NCI-H510A (cell line): ENCODE measurements around the gene DNAJC6.

ENCODE experiments used
- DNase-seq: peaks from one replicate; lab custom pipeline; 2025; lab: John Stamatoyannopoulos, UW

The DNAJC6 gene

DNA sequence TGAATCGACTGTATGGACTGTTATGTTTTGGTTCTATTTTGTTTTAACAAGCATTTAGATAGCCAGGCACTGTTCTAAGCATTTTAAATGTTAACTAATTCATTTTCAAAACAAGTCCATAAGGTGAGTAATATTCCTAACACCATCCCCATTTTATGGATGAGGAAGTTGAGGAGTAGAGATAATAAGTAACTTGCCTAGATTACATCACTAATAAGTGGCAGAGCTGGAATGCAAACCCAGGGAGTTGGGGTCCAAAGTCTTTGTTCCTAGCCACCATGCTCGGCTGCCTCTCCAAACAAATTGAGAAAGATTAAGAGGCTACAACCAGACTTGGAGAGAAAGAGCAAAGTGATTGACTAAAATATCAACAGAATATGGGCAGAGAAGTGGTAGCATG lies 98.5 kb downstream of the DNAJC6 start:
- DNase-seq, result no peak

DNA sequence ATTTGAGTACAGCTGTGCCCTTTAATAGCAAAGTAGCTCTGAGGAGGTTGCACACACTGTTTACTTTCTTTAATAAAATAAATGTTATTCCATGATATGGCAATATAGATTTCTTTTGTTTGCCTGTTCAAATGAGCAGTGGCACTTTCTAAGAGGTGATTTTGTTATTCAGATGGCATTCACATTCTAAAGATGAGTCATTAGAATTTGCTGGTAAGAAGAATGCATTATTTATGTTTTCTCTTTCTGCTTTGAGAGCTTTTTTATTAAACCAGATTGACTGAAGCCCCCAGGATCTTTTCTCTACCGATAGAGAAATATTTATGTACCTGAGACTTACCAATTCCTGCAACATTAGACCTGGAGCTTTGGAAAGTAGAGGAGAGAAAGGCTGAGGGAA lies 100.0 kb downstream of the DNAJC6 start:
- no peak for DNase-seq

DNA sequence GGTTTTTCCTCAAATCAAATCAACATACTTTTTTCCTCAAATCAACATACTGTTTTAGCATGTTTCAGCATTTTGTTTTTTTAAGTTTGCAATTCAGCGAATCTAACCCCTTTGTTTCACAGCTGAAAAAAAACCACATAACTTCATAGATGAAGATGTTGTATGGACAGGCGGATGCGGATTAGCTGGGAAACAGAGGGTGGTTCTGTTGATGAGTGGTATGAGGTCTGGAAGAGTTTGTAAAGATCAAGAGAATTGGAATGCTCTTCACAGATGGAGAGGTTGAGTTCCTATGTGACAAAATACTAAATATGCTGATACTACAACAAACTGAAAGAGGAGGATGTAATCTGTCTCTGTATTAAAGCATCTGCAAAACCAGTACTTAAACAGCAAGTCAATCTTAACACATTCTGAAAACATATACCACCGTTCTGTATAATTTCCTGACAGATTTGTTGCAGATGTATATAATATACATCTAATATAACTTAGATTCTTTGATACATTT lies 100.5 kb downstream of the DNAJC6 start:
- no peak for DNase-seq

DNA sequence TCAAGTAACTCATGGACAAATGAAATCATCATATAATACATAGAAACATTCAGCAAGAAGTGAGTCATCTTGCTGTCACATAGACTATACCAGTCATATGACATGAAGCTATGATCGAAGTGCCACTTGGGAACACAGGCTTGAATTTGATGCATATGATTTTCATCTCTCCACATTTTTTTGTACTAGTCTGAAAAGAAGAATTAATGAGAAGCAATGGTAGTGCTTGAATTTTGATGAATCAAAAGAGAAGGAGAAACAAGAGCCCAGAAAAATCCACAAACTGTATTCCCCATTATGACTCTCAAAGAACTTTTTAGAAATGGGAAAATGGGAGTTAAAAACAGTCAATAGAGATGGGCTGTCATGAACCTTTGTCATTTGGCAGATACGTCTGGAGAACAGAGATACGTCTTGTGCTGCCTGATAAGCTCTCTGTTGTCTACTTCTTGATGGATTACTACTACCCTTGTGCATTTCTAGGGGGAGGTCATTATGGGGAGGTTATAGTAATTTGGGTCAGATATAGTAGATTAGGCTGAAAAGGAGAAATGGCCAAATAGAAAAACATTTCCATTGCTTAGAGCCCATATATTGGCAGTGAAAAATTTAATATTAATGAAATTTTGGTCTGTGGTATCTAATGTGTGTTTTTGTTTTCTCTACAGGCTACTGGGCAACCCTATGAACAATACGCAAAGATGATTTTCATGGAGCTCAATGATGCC lies 103.1 kb downstream of the DNAJC6 start:
- no peak for DNase-seq

DNA sequence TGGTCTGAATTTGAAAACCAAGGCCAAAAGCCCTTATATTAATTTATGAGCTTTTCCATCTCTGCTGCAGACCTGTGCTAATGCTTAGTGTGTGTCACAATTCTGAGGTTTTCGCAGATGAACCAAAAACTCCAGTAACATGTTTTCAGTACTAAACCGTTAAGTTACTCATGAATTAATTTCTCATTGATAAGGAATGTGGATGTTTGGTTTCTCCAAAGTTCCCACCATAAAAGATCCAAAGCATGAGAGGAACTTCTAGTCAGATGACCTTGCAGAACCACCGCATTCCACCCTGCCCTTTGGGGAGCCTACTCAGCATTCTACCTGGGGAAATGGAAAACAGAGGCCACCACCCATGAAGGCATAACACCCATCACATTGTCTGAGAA lies 103.6 kb downstream of the DNAJC6 start:
- DNase-seq, result no peak

DNA sequence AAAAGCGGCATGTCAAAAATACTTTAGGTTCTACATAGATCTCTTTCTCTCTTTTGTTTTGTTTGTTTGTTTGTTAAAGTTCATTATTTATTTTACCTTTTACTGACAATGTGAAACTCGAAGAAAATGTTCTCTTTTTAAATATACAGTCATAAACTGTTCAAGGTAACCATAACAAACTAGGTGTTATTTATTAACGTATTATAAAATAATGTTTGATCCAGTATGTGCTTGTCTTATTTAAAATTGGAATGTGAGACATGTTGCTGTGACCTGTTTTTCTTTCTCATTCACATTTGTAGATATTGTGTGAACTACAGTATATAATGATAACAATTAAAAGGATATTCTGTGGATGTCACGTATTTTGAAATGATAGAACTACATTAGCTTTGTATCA lies 105.2 kb downstream of the DNAJC6 start:
- DNase-seq, result no peak

DNA sequence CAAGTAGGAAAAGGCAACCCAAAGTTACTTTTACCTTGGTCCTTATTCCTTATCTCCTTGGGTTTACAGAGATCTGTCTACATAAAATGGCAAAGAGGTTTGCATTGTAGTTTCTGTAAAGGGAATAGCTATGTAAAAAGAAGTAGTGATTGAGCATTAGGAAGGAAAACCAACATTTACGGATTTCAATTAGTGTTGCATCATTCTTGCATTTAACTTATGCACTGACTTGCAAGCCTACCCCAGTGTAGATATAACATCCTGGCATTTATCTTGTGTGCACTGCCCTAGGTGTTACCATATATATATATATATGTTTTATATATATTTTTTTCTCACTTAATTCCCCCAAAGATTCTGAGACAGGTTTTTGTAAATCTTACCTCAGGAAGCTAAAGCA lies 107.4 kb downstream of the DNAJC6 start:
- no peak for DNase-seq

DNA sequence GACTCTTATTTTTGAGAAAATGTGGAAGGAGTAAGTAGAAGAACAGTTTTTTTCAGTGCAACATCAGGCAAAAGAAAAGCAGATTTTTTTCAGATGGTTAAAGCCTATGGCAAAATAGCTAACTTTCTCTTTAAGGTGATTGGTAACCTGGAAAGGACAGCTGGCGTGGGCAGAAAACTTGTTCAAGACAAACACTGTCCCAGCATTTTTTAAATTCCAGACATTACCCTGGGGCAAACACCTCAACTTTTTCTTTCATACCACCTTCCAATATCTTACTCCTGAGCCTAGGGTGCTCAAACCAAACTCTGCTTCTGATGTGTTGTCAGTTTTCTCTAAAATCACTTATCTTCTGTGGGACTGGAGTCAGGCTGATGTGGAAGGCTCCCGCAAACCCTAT lies 108.4 kb downstream of the DNAJC6 start:
- no peak for DNase-seq

DNA sequence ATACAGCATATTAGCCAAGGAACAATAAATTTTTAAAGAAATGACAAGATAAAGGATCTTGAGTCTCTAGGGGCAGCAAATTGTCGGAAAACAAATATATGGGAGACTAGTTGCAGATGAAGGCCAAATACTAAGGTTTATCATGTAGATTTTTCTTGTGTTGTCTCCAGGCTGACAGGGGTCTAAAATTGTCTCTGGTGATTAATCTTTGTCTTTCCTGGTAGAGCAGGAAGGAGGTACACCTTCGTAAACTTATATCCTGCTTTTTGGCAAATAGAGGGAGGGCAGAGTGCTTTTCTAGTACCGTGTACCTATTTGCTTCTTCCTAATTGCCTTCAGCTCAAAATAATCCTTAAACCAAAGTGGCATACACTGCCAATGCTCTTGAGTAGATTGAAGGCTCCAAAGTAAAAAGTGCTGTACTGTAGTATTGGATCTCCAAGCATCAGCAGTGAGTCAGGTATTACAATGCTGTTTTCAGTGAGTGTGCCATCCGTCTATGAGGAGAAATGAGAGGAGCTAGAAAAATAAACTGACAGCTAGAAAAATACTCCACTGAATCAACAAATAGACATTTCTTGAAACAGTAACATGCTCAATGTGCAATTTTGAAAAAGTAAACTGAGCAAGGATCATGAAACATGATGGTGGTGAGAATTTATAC lies 109.3 kb downstream of the DNAJC6 start:
- DNase-seq, result no peak

DNA sequence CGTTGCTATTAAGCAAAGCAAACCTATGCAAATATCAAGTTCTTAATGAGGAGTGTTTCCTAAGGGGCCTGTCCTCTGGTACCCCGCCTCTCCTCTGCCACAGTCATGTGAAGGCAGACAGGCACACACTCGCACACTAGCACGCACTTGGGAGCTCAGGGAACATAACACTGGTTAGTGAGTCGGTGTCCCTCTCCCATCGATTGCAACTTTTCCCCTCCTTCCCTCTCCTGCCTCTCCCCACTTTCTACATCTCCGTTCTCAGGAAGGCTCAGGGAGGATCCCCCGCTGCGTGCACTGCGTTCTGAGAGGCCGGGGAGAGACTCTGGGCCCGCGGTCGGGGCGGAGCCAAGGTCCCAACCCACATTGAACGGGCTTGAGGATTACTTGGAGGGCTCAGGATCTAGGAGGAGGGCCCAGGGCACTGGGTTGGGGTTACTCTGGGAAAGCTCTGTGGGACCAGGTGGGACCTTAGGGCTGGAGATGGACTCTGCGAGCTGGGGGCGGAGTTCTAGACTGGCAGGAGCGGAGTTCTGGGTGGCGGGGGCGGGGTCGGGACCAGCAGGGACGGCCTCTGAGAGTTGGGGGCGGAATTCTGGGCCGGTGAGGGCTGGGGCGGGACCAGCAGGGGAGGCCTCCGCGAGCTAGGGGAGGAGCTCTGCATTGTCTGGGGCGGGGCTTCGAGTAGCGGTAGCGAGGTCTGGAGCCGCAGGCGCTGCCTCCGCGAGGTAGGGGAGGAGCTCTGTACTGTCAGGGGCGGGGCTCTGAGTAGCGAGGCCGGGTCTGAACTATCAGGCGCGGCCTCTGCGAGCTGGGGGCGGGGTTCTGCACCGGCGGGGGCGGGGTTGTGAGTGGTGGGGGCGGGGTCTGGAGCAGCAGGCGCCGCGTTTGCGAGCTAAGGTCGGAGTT lies 110.6 kb downstream of the DNAJC6 start:
- peak; percentile 98 for DNase-seq

DNA sequence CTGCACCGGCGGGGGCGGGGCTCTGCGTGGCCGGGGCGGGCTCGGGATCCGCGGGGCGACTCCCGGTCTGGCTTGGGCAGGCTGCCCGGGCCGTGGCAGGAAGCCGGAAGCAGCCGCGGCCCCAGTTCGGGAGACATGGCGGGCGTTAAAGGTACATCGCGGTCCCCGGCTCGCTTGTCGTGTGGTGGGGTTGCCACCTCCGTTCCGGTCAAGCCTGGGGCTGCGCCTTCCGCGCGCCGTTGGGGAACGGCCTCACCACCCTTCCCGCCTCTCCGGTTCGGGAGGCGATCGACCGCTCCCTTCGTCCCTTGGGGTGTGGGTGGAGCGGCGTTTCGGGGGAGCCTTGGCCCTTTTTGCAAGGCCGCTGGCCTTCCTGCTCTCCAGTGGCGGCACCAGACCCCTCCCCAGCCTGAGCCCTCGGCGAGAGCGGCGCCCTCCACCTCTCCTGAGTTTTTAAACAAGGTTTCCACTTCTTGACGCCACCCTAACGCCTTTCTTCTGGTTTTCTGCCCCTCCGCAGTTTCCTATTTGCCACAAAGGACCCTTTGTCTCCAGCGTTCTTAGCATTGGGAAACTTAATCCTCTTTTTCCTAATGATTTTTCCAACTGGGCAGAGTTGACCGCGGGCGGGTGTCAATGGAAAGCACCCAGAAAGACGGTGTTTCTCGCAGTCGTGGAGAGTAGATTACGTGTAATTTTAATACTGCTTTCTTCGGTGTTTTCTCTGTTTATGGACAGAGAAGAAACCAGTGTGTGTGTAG lies 111.4 kb downstream of the DNAJC6 start, which contains the start of the genes LEPR and LEPROT:
Gene LEPR (plus strand): TSS at position 79 of the 761 bp plus-strand sequence. CDS start 144,898 bp downstream, outside the sequence.
Gene LEPROT (plus strand): TSS at position 79 of the 761 bp plus-strand sequence. CDS start 57 bp downstream, at position 136.
- peak; percentile 98 for DNase-seq

DNA sequence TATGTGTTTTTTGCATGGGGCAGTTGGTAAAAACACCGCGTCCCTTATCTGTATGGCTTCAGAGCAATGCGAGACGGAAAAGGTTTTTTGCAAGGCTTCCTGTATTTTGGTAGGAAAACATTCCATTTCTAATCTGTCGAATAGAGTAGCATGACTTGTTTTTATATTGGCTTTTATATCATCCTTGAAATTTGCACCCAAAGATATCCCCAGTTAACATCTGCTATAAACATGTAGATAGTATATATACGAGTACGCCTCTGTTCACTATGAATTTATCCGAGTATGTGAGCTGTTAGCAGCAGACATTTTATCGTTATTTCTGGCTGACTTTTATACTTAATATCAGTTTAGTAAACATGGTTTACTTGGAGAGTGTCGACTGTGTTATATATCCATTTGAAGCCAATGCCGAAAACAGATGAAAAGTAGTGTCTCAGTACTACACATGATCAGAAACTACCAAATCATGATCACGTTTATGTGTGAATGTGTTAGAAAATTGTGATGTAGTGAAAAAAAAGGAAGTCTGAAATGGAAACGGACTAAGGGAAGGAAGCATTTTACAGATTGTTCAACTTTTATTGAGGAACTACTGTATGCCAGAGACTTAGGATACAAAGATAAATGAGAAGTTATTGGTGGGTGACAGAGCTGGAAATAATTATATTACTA lies 112.1 kb downstream of the DNAJC6 start:
- no peak for DNase-seq

DNA sequence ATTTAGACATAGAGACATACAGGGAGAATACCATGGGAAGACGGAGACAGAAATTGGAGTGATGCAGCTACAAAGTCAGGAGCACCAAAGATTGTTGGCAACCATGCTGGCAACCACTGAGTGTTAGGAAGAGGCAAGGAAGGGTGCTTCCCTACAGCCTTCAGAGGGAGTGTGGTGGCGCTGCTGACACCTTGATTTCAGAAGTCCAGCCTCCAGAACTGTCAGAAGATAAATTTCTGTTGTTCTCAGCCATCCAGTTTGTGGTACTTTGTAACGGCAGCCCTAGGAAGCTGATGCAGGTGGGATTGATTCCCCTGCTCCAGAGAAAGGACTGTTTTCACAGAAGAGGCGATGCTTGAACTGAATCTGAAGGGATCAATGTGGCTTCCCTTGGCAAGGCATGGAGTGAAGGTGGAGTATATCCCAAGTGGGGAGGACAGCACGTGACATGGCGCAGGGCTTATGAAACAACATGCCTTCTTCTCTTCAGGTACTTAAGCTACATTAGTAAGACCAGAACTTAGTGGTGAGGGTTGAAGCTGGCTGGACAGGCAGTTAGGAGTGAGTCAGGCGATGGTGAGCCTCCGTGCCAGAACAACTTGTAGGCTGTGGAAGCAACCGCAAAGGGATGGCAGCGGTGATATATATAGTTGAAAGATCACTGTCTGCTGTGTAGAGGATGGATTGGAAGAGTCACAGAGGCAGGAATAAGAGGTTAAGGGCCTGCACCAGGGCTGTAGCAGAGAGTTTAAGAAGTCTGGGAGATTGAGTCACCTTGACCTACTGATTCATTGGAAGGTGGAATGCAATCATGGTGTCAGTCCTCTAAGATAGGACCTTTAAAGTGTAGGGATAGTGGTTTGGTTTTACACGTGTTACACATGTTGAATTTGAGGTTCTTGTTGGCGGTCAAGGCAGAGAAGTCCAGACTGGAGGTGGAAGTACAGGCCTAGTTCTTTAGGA lies 113.2 kb downstream of the DNAJC6 start:
- no peak for DNase-seq

DNA sequence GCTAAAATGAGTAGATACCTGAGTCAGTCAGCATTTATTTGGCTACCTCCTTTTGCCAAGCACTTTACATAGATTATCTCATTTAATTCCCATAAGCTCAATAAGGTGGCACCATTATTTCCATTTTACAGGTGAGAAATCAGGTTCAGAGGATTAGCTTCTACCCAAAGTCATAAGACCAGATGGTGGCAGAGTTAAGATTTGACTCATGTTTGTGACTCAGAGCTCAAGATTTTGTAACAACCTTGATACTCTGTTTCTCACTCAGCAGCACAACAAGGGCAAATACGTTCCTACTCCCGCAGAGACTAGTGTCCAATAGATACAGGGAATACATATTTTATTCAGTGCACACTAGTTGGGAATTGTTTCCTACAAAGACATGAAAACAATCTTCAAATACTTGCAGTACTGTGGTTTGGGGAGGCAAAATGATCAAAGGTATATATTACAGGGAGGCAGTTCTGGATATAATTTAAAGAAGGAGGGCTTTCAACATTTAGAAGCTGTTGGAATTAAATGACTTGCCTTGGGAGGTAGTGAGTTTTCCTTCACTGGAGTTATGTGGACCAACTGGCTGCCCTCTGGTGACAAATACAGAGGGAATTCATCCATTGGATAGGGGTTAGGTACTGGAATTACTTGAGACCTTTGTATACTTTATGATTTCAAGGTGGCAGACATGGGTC lies 114.7 kb downstream of the DNAJC6 start:
- no peak for DNase-seq

DNA sequence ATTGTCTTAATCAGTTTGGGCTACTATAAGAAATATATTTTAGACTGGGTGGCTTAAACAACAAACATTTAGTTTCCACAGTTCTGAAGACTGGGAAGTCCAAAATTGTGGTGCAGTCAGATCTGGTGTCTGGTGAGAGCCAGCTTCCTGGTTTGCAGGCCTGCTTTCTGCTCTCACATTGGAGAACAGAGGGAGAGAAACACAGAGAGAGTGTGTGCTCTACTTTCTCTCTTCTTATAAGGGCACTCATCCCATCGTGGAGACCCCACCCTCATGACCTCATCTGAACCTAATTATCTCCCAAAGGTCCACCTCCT lies 115.2 kb downstream of the DNAJC6 start:
- DNase-seq, result no peak

DNA sequence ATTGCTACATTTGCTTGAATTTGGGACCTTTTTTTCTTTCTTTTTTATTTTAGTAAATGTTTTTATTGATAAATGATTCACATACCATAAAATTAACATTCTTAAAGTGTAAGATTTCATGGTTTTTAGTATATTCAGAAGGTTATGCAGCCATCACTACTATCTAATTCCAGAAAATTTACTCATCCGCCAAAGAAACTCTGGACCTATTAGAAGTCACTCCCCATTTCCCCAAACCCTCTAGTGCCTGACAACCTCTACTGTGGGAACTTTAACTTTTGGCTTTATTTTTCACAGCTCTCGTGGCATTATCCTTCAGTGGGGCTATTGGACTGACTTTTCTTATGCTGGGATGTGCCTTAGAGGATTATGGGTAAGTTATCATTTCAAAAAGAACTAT lies 115.7 kb downstream of the DNAJC6 start:
- no peak for DNase-seq

DNA sequence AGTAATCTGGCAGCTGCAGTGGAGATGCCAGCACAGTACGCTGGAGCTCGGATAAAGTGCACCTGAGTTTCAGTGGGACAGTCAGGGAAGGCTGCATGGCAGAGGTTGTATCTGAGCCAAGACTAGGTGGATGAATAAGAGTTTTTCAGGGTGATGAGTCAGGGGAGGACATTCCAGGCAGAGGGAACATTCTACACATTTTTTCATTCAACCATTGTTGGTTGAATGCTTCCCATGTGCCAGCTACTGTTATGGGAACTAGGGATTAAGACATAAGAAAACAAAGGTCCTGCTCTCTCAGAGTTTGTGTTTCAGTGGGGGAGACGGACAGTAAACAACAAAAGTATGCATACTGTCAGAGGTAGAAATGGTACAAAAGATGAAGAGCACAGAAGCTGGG lies 116.4 kb downstream of the DNAJC6 start:
- no peak for DNase-seq

DNA sequence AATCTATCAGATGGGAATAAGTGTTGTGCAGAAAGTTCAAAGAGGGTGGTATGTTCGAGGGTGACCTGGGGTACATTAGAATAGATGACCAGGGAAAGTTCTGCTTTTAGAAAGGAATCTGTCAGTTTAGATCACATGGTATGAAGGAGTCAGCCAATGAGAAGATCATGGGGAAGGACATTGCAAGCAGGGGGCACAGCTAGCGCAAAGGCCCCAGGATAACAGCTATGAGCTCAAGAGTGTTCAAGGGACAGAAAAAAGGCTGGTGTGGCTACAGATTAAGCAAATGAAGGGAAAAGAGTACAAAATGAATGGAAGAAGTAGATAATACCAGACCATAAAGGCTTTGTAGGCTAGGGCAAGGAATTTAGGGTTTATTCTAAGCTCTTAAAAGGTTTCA lies 119.7 kb downstream of the DNAJC6 start:
- no peak for DNase-seq

DNA sequence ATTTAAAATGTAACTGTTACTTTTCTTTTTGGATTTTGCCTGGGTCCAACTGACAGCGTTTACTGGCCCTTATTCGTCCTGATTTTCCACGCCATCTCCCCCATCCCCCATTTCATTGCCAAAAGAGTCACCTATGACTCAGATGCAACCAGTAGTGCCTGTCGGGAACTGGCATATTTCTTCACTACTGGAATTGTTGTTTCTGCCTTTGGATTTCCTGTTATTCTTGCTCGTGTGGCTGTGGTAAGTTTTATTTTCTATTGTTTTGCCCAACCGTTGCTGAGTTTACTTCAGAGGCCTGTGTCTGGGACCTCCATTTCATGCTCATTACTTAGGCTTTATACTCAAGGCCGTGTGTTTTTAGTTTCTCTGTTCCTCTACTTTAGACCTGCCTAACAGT lies 120.5 kb downstream of the DNAJC6 start:
- no peak for DNase-seq
